HPDE6-E6E7 (cell line): ENCODE results near the gene MAPRE3.
"Not testable (repeated sequence)": the region's sequence is repeated elsewhere in the genome, so short reads cannot be mapped to it uniquely, and the experiment has no call there.

Experiments used
- DNase-seq: peaks from one replicate; pipeline ENCODE4 v3.0.0; 2011; ENCODE audit warnings: missing footprints; ENCODE audit errors: extremely low spot score

Gene MAPRE3

GRCh38 chr2:26970244-26970927 is at the start of gene MAPRE3:
MAPRE3 (plus strand) TSS chr2:26970637; CDS start chr2:27022219, 51,582 bp downstream.
- DNase-seq: peak; percentile 91

GRCh38 chr2:26921323-26921722 is 49.1 kb upstream of the MAPRE3 start:
- no peak for DNase-seq

- peak; percentile 43 for DNase-seq
Observed at GRCh38 chr2:26922405-26923188, 47.8 kb upstream of the MAPRE3 start.

- DNase-seq: not testable (repeated sequence)
Observed at GRCh38 chr2:26923189-26923466, 47.3 kb upstream of the MAPRE3 start.

GRCh38 chr2:26924731-26925099 is 45.7 kb upstream of the MAPRE3 start:
- no peak for DNase-seq

GRCh38 chr2:26925100-26925791 is 45.2 kb upstream of the MAPRE3 start:
- DNase-seq: no peak

- no peak for DNase-seq
Observed at GRCh38 chr2:26927221-26927620, 43.2 kb upstream of the MAPRE3 start.

- no peak for DNase-seq
Observed at GRCh38 chr2:26932974-26933373, 37.5 kb upstream of the MAPRE3 start.

GRCh38 chr2:26933431-26934334 is 36.8 kb upstream of the MAPRE3 start:
- no peak for DNase-seq

GRCh38 chr2:26934335-26934724 is 36.1 kb upstream of the MAPRE3 start:
- no peak for DNase-seq

GRCh38 chr2:26934985-26935384 is 35.5 kb upstream of the MAPRE3 start:
- DNase-seq: no peak

GRCh38 chr2:26936855-26937254 is 33.6 kb upstream of the MAPRE3 start:
- DNase-seq: no peak

- DNase-seq: no peak
Observed at GRCh38 chr2:26938399-26939118, 31.9 kb upstream of the MAPRE3 start.

GRCh38 chr2:26940001-26940400 is 30.4 kb upstream of the MAPRE3 start:
- no peak for DNase-seq

- DNase-seq: peak; percentile 54
Observed at GRCh38 chr2:26941486-26941885, 29.0 kb upstream of the MAPRE3 start.

GRCh38 chr2:26942543-26943295 is 27.7 kb upstream of the MAPRE3 start:
- peak; percentile 37 for DNase-seq

GRCh38 chr2:26945991-26946750 is 24.3 kb upstream of the MAPRE3 start:
- DNase-seq: no peak

- DNase-seq: no peak
Observed at GRCh38 chr2:26946841-26947784, 23.3 kb upstream of the MAPRE3 start.

GRCh38 chr2:26948800-26949199 is 21.6 kb upstream of the MAPRE3 start:
- no peak for DNase-seq
